Caco-2 (cell line): Measurements from ENCODE around the gene MMP11. TPM values are rescaled to one million over a fixed set of nuclear protein-coding genes. Genes with fewer than 3 reads are reported as not detected.

Experiments
- BruUV-seq: library from RNA; stranded (reverse); fragments of 400-500 nt; replicated peaks from 2 replicates; lab custom pipeline; 2021; lab: Mats Ljungman, UMichigan
- CTCF ChIA-PET: fragments of 300-600 bp; sonication (Branson Sonifier 250); formaldehyde crosslinking; loops from one replicate; lab custom pipeline; 2022; ENCODE audit warnings: antibody characterized with exemption; lab: Charles Lee
- POLR2A ChIA-PET: fragments of 300-600 bp; sonication (Branson Sonifier 250); formaldehyde crosslinking; loops from one replicate; lab custom pipeline; 2022; ENCODE audit warnings: antibody characterized with exemption; lab: Charles Lee
- DNase-seq, 2 experiments: peaks; one replicate each; pipeline versions ENCODE4 v3.0.0 to v3.0.0-alpha.2; 2020 to 2022
- H3K27me3 ChIP-seq: replicated peaks from 2 replicates; pipeline ENCODE4 v1.6.0; 2011; ENCODE audit warnings: low read length; ENCODE audit not compliant: control insufficient read depth, insufficient read depth
- H3K36me3 ChIP-seq: 2 replicates; pipeline ENCODE4 v1.5.1; 2011; ENCODE audit warnings: low read length; ENCODE audit not compliant: control insufficient read depth, insufficient read depth
- H3K4me1 ChIP-seq: fragments of 250-450 bp; sonication (Bioruptor Pico); 2 replicates; pipeline ENCODE4 v1.5.1; 2020; ENCODE audit warnings: mild to moderate bottlenecking
- H3K4me3 ChIP-seq: 2 replicates; pipeline ENCODE4 v1.5.1; 2011; ENCODE audit warnings: low read depth, mild to moderate bottlenecking, control low read depth, low read length
- H3K9me3 ChIP-seq: fragments of 250-450 bp; sonication (Bioruptor Pico); 2 replicates; pipeline ENCODE4 v1.5.1; 2020; ENCODE audit warnings: mild to moderate bottlenecking, moderate library complexity
- H3K27ac Mint-ChIP-seq: one replicate; pipeline ENCODE4 v1.8.0; 2022; ENCODE audit warnings: mixed read lengths; ENCODE audit not compliant: unreplicated experiment
- H3K27me3 Mint-ChIP-seq: one replicate; pipeline ENCODE4 v1.8.0; 2022; ENCODE audit warnings: mixed read lengths; ENCODE audit not compliant: insufficient read depth, unreplicated experiment
- H3K36me3 Mint-ChIP-seq: one replicate; pipeline ENCODE4 v1.8.0; 2022; ENCODE audit warnings: mild to moderate bottlenecking, mixed read lengths; ENCODE audit not compliant: insufficient read depth, unreplicated experiment
- H3K4me1 Mint-ChIP-seq: one replicate; pipeline ENCODE4 v1.8.0; 2022; ENCODE audit warnings: low read depth, mixed read lengths; ENCODE audit not compliant: unreplicated experiment
- H3K4me3 Mint-ChIP-seq: one replicate; pipeline ENCODE4 v1.8.0; 2022; ENCODE audit warnings: mild to moderate bottlenecking, moderate library complexity, mixed read lengths; ENCODE audit not compliant: unreplicated experiment
- H3K9me3 Mint-ChIP-seq: one replicate; pipeline ENCODE4 v1.8.0; 2022; ENCODE audit warnings: mixed read lengths; ENCODE audit not compliant: unreplicated experiment
- CTCF ChIP-seq, 2 experiments: fragments of 200-600 bp in 1 of 2; IDR thresholded peaks; 1 replicate in 1 of 2; 2 replicates in 1 of 2; pipeline versions ENCODE4 v1.5.1 to v1.8.0; 2011 to 2022; ENCODE audit warnings: antibody characterized with exemption in 1 of 2, control low read depth in 1 of 2, inconsistent platforms in 1 of 2, low read depth in 1 of 2, low read length in 1 of 2, mild to moderate bottlenecking in 1 of 2, moderate library complexity in 1 of 2; ENCODE audit not compliant: insufficient read depth in 1 of 2, severe bottlenecking in 1 of 2, unreplicated experiment in 1 of 2
- intact Hi-C: fragments of 100-400 bp; cut with micrococcal nuclease; formaldehyde crosslinking; loops from one replicate; pipeline ENCODE4 v1.10.0; 2022; ENCODE audit not compliant: unreplicated experiment
- total RNA-seq: library from RNA; stranded (reverse); gene quantifications from 2 replicates; pipeline ENCODE4 v1.2.3, GENCODE V29; 2022

Gene MMP11
- total RNA-seq, 1 experiment from 2014 or later, result 11.6 TPM

GRCh38 chr22:23832226-23833016, 59.8 kb downstream of the MMP11 start:
- no peaks in the 10 kb centered on the region for H3K9me3 Mint-ChIP-seq
- Histone ChIP-seq H3K9me3 (no peaks in the 10 kb centered on the region), H3K27me3 (no peaks in the 10 kb centered on the region), H3K4me3 (no peak overlapping the region), H3K4me1 (no peaks in the 10 kb centered on the region), H3K36me3 (peaks cover 3% of the 10 kb centered on the region)
- DNase-seq, result peak in 1 of 2 experiments; percentile 26
- H3K4me1 Mint-ChIP-seq, result no peaks in the 10 kb centered on the region
- CTCF ChIA-PET, result interaction anchor here (0.6 kb wide), 1 partner anchor 455 kb away, joined by 13 read pairs; no protein-coding TSS in a partner anchor
- no peak for TF ChIP-seq CTCF (IDR thresholded peaks at IDR 0.05; ENCODE audit: insufficient read depth in 1 of 2, low read depth in 1 of 2, low read length in 1 of 2, severe bottlenecking in 1 of 2, unreplicated experiment in 1 of 2)
- H3K36me3 Mint-ChIP-seq, result peaks cover 64% of the 10 kb centered on the region
- BruUV-seq, result no TSS peak
- H3K27me3 Mint-ChIP-seq, result no peaks in the 10 kb centered on the region
- H3K4me3 Mint-ChIP-seq, result no peak overlapping the region
- POLR2A ChIA-PET, result no interaction called here
- no peak overlapping the region for H3K27ac Mint-ChIP-seq
- intact Hi-C loops, result no loop called here

DNA sequence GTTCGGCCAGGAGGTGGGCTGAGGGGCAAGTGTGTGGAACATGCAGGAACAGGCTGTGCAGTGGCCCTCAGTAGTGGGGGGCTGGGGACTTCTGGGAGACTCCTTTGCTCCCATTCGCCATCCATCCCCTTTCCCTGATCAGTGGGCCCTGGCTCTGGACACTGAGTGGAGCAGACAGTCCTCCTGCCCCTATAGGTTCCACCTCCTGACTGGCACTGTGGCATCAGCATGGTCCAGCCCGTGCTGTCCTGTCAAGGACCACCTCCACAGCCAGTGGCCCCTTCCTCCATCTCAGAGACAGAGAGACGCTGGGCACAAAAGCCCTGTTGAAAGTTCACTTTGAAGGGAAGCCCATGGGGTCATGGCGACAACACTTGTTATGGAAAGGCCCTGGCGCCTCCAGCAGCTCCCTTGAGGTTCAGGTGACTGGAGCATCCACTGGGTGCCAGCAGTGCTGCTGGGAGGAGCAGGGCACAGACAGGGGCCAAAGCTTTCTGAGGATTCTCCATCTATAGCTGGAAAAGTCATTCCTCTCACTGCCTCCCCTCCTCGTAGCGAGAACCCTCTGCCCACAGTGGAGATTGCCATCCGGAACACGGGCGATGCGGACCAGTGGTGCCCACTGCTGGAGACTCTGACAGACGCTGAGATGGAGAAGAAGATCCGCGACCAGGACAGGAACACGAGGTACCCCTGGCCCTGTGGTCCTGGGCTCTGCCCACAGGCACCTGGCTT, 60.5 kb downstream of the MMP11 start:
- peaks cover 68% of the 10 kb centered on the region for H3K36me3 Mint-ChIP-seq
- TF ChIP-seq CTCF (IDR thresholded peaks at IDR 0.05; ENCODE audit: insufficient read depth in 1 of 2, low read depth in 1 of 2, low read length in 1 of 2, severe bottlenecking in 1 of 2, unreplicated experiment in 1 of 2), result no peak
- no peaks in the 10 kb centered on the region for H3K9me3 Mint-ChIP-seq
- no peaks in the 10 kb centered on the region for H3K9me3 ChIP-seq
- intact Hi-C loops, result no loop called here
- no peak overlapping the region for H3K4me3 ChIP-seq
- H3K27me3 ChIP-seq, result no peaks in the 10 kb centered on the region
- POLR2A ChIA-PET, result no interaction called here
- peak in 1 of 2 experiments; percentile 23 for DNase-seq
- BruUV-seq, result no TSS peak
- H3K4me3 Mint-ChIP-seq, result no peak overlapping the region
- no peaks in the 10 kb centered on the region for H3K27me3 Mint-ChIP-seq
- H3K36me3 ChIP-seq, result peaks cover 3% of the 10 kb centered on the region
- no peaks in the 10 kb centered on the region for H3K4me1 ChIP-seq
- H3K4me1 Mint-ChIP-seq, result peaks cover 4% of the 10 kb centered on the region
- no peak overlapping the region for H3K27ac Mint-ChIP-seq
- CTCF ChIA-PET, result no interaction called here

Other genes starting within 250 kb of the MMP11 start
- gene IGLL1, start 192.6 kb upstream of the MMP11 start, total RNA-seq, result not detected in 2 replicates
- gene DRICH1, start 140.5 kb upstream of the MMP11 start, total RNA-seq, result 4.7 and 4.8 TPM in 2 replicates
- gene RGL4, start 81.8 kb upstream of the MMP11 start, total RNA-seq, result not detected in 2 replicates
- 5.4 and 5.8 TPM in 2 replicates for gene ZNF70, start 21.7 kb upstream of the MMP11 start, total RNA-seq
- gene VPREB3, start 18.4 kb upstream of the MMP11 start, total RNA-seq, result not detected in 2 replicates
- gene C22orf15, start 9.9 kb upstream of the MMP11 start, total RNA-seq, result not detected in 2 replicates
- 178 and 189 TPM in 2 replicates for gene CHCHD10, start 4.9 kb upstream of the MMP11 start, total RNA-seq
- gene SMARCB1, start 14.1 kb downstream of the MMP11 start, total RNA-seq, result 154 and 157 TPM in 2 replicates
- 4.4 and 5.4 TPM in 2 replicates for gene DERL3, start 66.2 kb downstream of the MMP11 start, total RNA-seq
- gene SLC2A11, start 85.0 kb downstream of the MMP11 start, total RNA-seq, result 29.5 and 32.4 TPM in 2 replicates
- gene MIF, start 121.5 kb downstream of the MMP11 start, total RNA-seq, result 762 and 795 TPM in 2 replicates
- gene GSTT2B, start 188.3 kb downstream of the MMP11 start, total RNA-seq, result 9.0 and 9.6 TPM in 2 replicates
- 4.1 and 6.2 TPM in 2 replicates for gene DDTL, start 194.0 kb downstream of the MMP11 start, total RNA-seq
- gene DDT, start 201.6 kb downstream of the MMP11 start, total RNA-seq, result 121 and 123 TPM in 2 replicates
- gene GSTT2, start 207.3 kb downstream of the MMP11 start, total RNA-seq, result 0.82 and 1.0 TPM in 2 replicates
- 0.16 TPM in 1 of 2 replicates, not detected in the other for gene GSTT4, start 232.6 kb downstream of the MMP11 start, total RNA-seq
- gene CABIN1, start 238.5 kb downstream of the MMP11 start, total RNA-seq, result 65.0 and 72.7 TPM in 2 replicates